ENCODE results near the gene ZIC2. TPM values are rescaled to one million over a fixed set of nuclear protein-coding genes. Genes with fewer than 3 reads are reported as not detected.

ZIC2 gene
- total RNA-seq, 1 donor from 2014 or later: not detected

DNA sequence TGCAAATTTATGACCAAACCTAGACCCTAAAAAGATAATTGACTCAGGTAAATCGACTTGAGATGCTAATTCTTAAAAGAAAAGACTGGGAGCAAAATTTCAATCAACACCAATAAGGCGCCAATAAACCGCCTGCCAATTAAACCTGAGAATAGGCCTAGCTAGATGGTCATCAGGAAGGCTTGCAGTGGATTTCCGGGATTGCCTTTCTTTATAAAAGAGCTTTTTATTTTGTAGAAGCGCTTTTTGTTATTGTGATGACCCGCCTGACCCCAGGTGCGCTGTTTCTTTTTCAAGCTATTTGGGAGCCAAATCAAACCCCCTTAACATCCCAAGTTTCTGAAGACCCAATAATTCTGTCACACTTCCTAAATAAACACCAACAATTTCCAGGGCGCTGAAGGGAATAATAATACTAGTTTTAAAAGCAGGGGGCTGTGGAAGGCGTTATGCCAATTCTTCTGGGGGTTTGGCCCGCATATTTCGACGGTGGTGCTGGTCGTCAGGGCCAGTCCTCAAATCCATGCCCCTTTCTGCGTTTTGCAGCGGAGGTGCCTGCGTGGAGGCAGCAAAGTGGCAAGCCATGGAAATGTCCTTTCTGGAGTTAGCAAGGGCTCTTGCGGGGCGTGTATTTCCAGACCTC lies 7.2 kb upstream of the ZIC2 start:
- Histone ChIP-seq H3K27me3 (ENCODE audit: control insufficient read depth, insufficient read depth, low read length) (peaks cover 80% of the 10 kb centered on the region), H3K36me3 (ENCODE audit: control insufficient read depth, insufficient read depth, low read length) (no peaks in the 10 kb centered on the region), H3K4me3 (ENCODE audit: low read depth, low read length) (no peak overlapping the region)
- TF ChIP-seq, protein P1, sequence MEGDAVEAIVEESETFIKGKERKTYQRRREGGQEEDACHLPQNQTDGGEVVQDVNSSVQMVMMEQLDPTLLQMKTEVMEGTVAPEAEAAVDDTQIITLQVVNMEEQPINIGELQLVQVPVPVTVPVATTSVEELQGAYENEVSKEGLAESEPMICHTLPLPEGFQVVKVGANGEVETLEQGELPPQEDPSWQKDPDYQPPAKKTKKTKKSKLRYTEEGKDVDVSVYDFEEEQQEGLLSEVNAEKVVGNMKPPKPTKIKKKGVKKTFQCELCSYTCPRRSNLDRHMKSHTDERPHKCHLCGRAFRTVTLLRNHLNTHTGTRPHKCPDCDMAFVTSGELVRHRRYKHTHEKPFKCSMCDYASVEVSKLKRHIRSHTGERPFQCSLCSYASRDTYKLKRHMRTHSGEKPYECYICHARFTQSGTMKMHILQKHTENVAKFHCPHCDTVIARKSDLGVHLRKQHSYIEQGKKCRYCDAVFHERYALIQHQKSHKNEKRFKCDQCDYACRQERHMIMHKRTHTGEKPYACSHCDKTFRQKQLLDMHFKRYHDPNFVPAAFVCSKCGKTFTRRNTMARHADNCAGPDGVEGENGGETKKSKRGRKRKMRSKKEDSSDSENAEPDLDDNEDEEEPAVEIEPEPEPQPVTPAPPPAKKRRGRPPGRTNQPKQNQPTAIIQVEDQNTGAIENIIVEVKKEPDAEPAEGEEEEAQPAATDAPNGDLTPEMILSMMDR (IDR thresholded peaks at IDR 0.05; ENCODE audit: insufficient read depth, low read length, severe bottlenecking): no peak
- FAIRE-seq (no peak), DNase-seq (ENCODE audit: low read depth) (no peak)

DNA sequence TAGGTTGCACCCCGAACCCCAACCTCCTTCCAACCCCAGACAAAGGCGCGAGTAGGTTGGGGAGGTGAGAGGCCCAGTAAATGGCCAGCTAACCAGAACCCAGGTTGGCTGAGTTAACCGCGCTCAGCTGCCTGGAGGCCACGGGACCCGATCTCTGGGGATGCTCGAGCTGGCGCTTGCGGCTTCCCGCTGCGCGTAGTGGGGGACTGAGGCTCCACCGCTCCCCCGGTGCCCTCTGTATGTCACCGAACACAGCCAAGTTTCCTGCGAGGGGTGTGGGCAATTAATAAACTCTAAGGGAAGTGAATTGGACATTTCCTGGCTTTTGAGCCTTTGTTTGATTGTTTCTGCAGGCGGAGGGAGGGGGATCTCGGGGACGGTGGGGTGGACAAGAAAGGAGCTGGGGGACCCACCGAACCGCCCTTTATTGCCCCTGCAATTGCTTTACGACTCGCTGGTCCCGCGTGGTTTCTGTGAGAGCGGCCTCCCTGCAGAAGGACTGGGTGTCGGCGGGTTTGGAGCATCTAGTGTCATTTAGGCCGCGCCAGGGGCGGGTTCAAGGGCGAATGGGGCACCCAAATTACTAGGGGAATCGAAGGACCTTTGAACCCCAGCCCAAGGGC lies 6.5 kb upstream of the ZIC2 start:
- peaks cover 80% of the 10 kb centered on the region for H3K27me3 ChIP-seq (ENCODE audit: control insufficient read depth, insufficient read depth, low read length)

DNA sequence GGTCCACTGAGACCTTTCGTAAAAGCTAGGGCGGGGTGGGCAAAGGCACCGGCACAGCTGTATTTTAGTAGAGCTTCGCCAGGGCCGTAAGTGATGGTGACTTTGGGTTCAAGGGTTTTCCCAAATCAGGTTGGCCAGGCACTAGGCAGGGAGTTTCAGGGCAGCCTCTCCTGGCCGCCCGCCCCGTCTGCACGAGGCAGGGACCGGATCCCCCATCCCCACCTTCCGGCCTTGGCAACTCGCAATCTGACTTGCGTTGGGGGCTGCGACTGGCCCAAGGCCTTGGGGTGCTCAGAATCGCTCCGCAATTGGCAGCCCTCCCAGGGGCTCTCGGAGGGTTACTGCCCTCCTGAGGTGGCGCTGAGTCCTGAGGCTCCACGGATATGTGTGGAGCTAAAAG lies 6.0 kb upstream of the ZIC2 start:
- Histone ChIP-seq H3K4me3 (ENCODE audit: low read depth, low read length) (no peak overlapping the region), H3K27me3 (ENCODE audit: control insufficient read depth, insufficient read depth, low read length) (peaks cover 80% of the 10 kb centered on the region), H3K36me3 (ENCODE audit: control insufficient read depth, insufficient read depth, low read length) (no peaks in the 10 kb centered on the region)
- DNase-seq (ENCODE audit: low read depth) (no peak), FAIRE-seq (no peak)
- TF ChIP-seq, protein P1 (IDR thresholded peaks at IDR 0.05; ENCODE audit: insufficient read depth, low read length, severe bottlenecking): no peak

More for the DNA sequence above, 6.5 kb upstream of the ZIC2 start:
- TF ChIP-seq, protein P1 (IDR thresholded peaks at IDR 0.05; ENCODE audit: insufficient read depth, low read length, severe bottlenecking): no peak
- no peak for DNase-seq (ENCODE audit: low read depth)
- no peak for FAIRE-seq
- Histone ChIP-seq H3K4me3 (ENCODE audit: low read depth, low read length) (no peak overlapping the region), H3K36me3 (ENCODE audit: control insufficient read depth, insufficient read depth, low read length) (no peaks in the 10 kb centered on the region)

DNA sequence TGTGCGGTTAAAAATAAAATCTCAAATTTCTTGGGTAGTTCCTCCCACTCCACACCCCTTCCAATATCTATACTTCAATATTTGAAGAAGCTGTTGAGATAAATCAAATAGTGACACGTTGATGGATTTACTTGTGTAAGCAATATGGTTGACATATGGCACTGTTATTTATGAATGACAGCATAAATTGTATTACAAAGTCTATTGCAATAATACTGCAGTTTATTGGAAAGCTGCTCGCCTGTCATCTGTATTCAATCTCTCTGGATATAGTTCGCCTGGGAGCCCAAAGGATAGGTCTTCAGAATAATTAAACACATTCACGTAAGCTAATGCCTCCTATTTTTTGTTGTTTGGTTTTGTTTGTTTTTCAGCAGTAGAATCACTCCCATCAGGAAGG lies 5.0 kb upstream of the ZIC2 start:
- no peak overlapping the region for H3K4me3 ChIP-seq (ENCODE audit: low read depth, low read length)
- no peak for FAIRE-seq
- peaks cover 79% of the 10 kb centered on the region for H3K27me3 ChIP-seq (ENCODE audit: control insufficient read depth, insufficient read depth, low read length)
- TF ChIP-seq, protein P1 (IDR thresholded peaks at IDR 0.05; ENCODE audit: insufficient read depth, low read length, severe bottlenecking): no peak
- DNase-seq (ENCODE audit: low read depth): no peak
- no peaks in the 10 kb centered on the region for H3K36me3 ChIP-seq (ENCODE audit: control insufficient read depth, insufficient read depth, low read length)

GRCh38 chr13:99977334-99977911 lies 4.2 kb upstream of the ZIC2 start:
- FAIRE-seq: no peak

More at GRCh38 chr13:99977334-99977911, 4.2 kb upstream of the ZIC2 start:
- Histone ChIP-seq H3K36me3 (ENCODE audit: control insufficient read depth, insufficient read depth, low read length) (no peaks in the 10 kb centered on the region), H3K27me3 (ENCODE audit: control insufficient read depth, insufficient read depth, low read length) (peaks cover 70% of the 10 kb centered on the region), H3K4me3 (ENCODE audit: low read depth, low read length) (no peak overlapping the region)
- DNase-seq (ENCODE audit: low read depth): no peak
- TF ChIP-seq, protein P1 (IDR thresholded peaks at IDR 0.05; ENCODE audit: insufficient read depth, low read length, severe bottlenecking): no peak
